Mesenteric fat pad (tissue), 1 donor: ENCODE measurements around the gene COP1. TPM values are rescaled to one million over a fixed set of nuclear protein-coding genes. Genes with fewer than 3 reads are reported as not detected.
"Not testable (repeated sequence)": the region's sequence is repeated elsewhere in the genome, so short reads cannot be mapped to it uniquely, and the experiment has no call there.

ENCODE experiments used
- DNase-seq: peaks from one replicate; pipeline ENCODE4 v3.0.0-alpha.2; 2020; ENCODE audit warnings: low spot score
- long read RNA-seq: library from polyadenylated mRNA; unstranded; transcript quantifications from one replicate; pipeline ENCODE4 v2.0.0, GENCODE V29; 2020
- total RNA-seq: library from RNA; stranded (reverse); fragmentation: NEBNext Ultra II Directional; extraction: Animal tissue kit (Norgen Biotek cat#: 25700); gene quantifications from one replicate; pipeline ENCODE4 v1.2.1, GENCODE V29; 2021
- donor health status: DM: yes; HTN: yes; CAD: no.

COP1 gene
- total RNA-seq = 41.4 TPM
- long read RNA-seq, transcript COP1-204 (20 exons, 3,033 nt) = major isoform, 5 of 25 reads
- long read RNA-seq, partial matches to known transcripts = 5 of 25 reads
- long read RNA-seq, other reads (novel, unspliced or antisense) = 15 of 25 reads

DNA sequence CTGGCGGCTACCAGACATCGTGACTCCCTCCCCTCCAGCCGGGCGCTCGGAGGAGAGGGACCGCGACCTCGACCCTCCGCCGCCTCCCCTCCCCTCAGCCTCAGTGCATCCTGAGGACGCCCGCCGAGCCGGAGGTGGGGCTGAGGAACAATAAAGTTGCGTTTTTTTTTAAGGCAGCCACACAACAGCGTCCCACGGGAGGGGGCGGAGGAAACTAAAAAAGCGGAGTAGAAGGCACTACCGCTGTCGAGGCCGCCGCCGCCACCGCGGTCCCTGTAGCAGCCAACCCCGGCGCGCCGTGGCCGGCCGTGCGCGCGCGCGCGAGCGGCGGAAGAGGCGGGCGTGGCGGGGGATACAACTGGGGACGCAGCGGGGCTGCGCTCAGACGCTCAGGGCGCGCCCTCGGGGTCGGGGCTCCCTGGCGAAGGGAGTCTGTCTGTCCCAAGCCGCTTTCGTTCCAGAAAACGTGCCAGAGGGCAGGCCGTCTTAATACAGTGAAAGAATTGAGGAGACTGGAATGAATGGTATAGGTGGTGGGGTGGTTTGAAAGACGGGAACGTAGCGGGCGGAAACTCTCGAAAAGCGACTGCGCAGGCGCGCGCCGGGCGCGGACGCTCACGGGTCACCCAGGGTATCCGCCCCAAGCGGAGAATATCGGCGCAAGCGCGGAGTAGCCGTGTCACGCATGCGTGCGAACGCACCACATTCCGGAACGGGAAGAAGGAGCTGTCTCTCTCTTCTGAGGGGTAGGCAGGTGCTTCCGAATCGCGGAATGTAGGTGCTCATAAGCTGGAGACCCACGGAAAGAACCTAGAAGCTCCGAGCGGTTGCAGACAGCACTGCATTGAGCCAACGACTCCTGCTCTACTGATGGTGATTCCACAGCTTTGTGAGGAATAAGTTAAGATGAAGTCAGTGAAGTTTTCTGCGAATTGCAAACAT is at the start of gene COP1:
COP1 (minus strand) TSS at position 326 of the 942 bp plus-strand sequence; CDS start at position 18, 308 bp downstream.
- DNase-seq = peak; percentile 99

DNA sequence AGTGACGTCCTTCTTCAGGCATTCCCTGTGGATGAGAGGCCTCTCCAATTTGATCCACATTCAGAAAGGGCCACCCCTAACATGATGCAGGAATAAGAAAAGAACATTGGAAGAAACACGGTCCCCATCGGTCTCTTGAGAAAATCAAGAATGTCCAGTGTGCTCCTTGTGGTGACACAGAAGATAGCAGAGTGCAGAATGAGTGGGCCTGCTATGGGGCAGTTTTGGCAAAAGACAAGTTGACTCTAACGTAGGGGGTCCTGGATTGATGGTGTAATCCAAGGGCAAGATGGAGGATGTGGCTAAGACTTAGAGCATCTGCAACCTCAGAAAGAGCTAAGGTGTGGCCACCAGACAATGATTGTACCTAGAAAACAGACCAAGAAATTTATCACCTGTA is 45.1 kb upstream of the COP1 start:
- no peak for DNase-seq

DNA sequence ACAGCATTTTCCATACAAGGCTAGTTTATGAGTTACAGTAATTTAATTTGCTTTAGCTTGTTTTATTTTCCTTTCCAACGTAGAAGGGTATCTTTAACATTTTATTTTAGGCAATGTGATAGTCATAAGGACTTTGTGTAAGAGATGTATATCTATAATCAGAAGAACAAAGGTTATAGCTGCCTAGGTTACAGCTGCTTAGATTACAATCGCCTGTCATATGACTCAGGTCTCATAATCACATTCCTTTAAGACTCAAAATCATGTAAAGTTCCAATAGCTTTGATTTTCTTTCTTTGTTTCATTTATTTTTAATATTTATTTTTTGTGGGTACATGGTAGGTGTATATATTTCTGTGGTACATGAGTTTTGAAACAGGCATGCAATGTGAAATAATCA is 37.8 kb upstream of the COP1 start:
- DNase-seq = no peak

DNA sequence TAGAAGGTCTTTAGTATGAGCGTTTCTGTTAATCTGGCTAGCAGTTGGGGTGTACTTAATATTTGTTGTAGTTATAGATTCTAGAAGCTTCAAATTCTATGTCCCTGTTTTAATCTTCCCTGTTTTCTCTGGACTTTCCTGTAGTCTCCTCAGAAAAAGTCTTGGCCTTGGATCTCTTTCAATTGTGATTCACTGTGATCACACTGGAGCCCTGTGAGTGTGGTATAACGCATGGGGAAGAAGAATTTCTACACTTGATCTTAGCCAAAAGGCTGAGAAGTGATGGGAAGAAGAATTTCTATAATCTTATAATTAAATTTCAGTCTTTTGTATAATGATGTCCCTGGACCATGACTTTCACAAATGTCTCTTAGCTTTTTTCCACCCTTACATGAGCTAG is 36.7 kb upstream of the COP1 start:
- DNase-seq = no peak

DNA sequence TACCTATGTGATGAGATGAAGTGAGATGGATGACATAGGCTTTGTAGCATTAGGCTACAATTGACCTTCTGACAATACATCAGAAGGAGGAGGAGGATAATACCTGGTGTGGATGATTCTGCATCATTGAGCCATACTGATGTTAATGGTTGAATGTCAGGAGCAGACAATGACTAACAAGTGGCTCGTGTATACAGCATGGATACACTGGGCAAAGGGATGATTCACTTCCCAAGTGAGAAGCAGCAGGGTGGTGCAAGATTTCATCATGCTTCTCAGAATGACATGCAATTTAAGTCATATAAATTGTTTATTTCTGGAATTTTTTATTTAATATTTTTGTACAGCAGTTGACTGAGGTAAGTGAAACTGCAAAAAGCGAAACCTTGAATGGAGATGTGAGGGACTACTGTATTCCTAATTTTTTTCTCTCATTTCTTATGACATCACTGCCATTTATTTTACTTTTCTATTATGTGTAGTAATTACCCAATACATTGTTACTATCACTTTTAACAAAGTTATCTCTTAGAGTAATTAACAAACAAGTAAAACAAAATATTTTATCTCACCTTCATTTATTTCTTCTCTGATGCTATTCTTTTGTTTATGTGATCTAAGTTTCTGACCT is 34.4 kb upstream of the COP1 start:
- no peak for DNase-seq

DNA sequence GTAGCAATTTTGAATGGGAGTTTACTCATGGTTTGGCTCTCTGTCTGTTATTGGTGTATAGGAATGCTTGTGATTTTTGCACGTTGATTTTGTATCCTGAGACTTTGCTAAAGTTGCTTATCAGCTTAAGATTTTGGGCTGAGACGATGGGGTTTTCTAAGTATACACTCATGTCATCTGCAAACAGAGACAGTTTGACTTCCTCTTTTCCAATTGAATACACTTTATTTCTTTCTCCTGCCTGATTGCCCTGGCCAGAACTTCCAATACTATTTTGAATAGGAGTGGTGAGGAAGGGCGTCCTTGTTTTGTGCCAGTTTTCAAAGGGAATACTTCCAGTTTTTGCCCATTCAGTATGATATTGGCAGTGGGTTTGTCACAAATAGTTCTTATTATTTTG is 26.6 kb upstream of the COP1 start:
- not testable (repeated sequence) for DNase-seq

DNA sequence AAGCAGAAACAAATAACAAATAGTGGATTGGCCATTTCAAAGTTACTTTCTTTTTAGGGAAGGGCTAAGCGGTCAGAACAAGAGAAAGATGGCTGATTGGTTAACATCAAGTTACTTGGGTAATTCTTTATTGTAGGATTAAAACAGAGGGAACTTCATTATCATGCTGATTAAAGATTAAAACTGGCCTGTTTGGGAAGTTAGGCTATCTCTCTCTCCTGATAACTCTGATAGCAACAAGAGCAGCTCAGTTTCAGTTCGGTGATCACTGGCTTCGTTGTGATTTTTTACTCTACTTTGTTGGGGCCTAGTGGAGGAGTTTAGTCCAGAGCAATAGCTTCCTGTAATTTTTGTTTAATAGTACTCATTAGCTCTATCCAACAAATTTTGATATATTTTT is 20.5 kb upstream of the COP1 start:
- no peak for DNase-seq

DNA sequence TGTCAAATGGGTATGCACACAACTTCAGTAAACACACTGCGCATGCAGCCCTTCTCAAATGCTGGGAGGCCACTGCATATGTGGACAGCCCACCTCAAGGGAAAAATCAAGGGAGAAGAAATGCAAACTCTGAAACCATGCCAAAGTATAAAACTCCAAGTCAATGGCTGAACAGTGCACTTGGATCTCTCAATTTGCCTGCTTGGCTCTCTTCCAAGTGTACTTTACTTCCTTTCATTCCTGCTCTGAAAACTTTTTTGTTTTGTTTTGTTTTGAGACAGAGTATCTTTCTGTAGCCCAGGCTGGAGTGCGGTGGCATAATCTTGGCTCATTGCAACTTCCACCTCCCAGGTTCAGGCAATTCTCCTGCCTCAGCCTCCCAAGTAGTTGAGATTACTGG is 18.8 kb upstream of the COP1 start:
- DNase-seq = no peak

DNA sequence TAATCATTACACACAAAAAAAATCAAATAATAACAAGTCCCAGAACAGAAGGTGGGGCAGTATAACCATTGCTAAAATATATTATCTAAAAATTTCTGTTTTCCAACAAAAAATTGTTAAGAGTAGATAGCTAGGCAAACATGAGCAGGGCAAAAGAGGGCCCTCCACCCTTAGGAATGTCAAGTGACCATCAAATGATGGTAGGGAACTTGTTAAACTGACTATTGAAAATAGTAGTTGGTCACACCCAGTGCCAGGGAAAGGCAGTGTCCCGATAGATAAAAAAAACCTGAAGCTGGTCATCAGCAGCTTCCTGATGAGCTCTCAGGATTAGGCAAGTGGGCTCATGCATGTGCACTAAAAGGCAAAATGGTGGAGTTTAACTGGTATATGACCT is 18.4 kb upstream of the COP1 start:
- DNase-seq = no peak

DNA sequence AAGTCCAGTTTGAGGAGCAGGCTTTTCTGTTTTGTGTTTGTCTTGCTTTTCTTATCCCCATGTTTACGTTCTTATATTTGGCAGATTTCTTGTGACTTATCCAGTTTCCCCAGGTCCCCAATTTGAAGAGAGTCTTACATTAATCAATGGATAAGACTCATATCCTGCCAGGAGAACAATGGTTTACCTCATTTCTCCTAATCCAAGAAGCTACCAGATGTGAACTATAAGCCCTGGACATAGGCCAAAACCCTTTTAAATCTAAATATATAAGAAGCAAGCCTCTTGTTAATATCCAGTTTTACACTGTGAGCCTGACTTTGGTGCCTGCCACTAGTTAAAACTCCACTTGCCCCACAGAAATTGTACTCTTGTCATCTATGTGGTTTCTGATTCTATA is 15.1 kb upstream of the COP1 start:
- no peak for DNase-seq

DNA sequence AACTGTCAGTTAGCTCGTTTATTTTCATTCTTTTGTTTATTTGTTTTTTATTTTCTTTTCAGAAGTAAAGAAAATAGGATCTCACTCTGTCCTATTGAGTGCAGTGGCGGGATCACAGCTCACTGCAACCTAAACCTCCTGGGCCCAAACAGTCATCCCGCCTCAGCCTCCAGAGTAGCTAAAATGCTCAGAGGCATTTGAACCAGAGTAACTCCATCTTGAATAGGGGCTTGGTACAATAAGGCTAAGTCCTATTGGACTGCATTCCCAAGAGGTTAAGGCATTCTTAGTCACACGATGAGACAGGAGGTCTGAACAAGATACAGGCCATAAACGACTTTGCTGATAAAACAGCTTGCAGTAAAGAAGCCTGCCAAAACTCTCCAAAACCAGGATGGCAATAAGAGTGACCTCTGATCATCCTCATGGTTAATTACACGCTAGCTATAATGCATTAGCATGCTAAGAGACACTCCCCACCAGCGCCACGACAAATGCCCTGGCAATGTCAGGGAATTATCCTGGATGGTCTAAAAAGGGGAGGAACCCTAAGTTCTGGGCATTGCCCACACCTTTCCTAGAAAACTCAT is 13.1 kb upstream of the COP1 start:
- DNase-seq = no peak

DNA sequence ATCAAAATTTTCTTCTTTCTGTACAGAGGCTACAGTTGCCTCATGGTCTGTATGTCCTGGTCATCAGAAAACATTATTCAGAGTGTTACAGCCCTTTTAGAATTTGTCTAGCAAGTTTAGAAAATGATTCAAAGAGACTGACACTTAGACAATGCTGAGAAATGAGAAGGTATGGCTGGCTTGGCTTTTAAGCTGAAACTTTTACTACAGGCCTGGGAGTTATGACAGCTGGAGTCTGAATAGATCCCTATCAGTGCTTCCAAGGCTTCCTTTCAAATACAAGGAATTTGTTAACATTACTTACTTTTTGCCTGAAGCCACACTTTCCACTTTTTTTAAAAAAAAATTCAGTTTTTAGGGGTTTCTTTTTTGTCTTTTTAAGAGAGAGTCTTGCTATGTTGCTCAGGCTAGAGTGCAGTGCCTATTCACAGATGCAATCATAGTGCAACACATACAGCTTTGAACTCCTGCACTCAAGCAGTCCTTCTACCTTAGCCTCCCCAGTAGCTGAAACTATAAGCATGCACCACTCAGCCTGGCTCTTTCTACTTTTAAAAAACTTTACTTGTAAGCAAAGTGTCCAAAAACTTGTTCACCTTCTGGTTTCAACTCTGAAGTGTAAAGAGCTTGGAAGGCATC is 10.5 kb upstream of the COP1 start:
- no peak for DNase-seq

DNA sequence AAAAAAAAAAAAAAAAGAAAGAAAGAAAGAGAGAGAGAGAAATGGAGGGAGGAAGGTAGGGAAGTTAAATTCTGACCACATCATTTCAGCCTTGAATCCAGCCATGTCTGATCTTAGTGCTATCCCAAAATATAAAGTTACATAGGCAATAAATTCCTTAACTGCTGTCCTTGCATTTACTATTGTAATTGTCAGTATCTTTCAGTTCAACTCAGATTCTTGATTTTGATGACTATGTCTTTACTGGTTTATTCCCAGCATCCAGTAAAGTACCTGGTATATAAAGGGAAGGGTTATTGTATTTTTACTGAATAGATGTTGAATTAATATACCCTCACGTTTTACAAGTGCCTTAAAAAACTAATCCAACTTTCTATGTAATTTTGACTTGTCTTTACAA is 8.9 kb upstream of the COP1 start:
- no peak for DNase-seq

DNA sequence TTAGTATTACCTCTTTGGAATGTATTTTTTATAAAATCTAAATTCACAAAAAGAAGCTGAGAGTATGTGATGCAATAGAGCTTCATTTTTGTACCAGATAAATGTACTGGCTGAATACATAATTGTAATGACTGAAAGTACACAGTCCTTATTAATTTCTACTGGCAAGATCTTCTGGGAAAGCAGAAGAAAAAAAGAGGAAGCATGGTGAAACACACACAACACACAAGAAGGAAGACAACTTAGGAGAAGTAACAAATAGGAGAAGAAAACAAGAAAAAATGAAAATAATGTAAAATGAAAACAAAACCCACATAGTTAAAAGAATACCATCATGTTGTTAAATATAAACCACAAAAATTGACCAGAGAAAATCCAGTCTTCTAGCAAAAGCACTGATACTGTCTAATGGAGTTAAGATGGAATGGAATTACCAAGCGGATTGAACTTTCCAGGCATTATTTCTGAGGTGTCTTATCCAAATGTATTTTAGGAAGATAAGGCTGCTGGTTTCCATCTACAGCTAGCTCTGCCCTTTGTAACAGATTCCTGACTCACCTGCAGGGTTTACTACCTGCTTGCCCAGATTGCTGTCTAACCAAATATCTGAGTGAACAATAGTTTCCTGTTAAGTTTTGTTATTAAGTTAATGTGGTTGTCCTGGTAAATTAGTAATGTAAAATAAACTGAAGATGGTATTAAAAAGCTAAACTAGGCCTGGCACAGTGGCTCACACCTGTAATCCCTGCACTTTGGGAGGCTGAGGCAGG is 4.5 kb upstream of the COP1 start:
- DNase-seq = no peak

DNA sequence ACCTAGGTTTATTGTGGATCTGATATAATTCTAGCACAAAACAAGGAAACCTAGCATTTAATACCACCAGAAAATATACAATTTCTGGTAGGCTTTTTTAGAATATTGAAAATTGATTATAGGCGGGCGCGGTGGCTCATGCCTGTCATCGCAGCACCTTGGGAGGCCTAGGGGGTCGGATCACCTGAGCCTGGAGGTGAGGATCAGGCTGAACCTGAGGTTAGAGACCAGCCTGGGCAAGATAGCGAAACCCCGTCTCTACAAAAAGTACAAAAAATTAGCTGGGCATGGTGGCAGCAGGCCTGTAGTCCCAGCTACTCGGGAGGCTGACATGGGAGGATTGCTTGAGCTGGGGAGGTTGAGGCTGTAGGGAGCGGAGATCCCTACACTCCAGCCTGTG is 948 bp upstream of the COP1 start:
- DNase-seq = no peak

DNA sequence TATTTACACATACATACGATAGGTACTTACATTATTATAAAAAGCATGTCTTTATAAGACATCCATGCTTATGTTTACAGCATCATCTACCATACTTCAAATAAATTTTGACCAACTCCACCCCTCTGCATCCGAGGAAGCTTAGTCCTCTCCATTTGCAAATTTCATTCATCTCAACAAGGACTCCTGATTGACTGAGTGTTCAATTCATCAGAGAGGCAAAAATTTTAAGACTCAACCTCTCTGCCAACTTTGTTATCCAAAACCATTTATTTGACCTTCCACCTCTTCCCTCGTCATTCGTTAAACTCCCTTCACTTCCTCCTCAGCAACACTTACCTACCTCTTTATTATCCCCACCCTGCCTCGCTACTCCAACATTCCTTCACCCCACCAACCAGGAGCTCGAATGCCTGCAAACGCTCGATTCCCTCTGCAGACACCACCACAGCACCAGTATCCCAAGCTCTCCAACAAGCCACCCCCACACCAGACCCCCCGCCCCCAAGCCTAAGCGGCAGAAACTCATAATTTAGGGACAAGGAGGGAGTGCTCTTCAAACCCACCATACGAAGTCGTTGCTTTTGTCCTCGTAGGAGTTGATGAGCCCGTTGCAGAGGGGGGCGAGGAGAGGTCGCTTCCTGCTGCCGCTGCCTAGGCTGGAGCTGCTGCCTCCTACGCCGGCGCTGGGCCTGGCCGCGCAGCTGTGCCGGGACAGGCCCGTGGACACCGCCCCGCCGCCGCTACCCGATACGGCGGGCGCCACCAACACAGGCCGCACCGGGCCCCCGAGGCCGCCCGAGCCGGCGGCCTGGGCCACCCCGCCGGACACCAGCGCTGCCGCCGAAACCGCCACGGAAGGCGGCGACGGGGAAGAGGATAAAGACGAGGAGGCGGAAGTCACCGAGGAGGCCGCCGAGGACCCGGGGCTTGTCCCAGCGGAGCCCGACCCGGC is 803 bp downstream of the COP1 start:
- DNase-seq = no peak

DNA sequence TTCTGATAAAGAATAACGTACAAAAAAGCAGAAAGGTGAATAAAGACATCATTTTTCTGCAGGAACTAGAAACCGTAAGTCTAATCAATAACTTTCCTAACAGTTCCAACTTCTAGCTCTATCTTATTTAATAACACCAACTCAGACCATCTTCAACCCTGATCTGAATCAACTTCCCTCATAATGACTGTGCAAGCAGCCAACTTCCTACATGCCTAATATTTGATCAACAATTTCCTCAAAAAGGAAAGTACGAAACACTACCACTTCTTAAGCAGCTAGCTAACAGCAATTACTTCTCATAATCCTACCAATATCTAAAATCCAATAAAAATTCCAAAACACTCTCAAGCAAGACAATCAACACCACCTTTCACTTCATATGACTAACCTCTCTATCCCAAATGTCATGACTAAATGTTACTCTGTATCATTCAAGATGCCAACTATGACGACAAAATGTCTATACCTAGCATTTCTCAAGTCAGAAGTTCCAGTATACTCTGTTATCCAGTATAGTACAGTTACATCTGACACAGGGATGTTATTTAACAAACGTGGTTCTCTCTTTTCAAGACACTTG is 1.7 kb downstream of the COP1 start:
- DNase-seq = no peak

DNA sequence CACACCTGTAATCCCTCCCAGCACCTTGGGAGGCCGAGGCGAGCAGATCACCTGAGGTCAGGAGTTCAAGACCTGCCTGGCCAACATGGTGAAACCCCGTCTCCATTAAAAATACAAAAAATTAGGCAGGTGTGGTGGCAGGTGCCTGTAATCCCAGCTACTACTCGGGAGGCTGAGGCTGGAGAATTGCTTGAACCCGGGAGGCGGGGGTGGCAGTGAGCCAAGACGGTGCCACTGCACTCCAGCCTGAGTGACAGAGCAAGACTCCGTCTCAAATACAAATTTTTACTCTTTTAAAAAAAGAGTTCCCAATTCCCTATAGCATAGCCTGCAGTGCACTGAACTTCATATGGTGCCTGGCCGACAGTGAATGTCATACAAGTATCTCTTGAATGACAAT is 2.4 kb downstream of the COP1 start:
- DNase-seq = not testable (repeated sequence)

DNA sequence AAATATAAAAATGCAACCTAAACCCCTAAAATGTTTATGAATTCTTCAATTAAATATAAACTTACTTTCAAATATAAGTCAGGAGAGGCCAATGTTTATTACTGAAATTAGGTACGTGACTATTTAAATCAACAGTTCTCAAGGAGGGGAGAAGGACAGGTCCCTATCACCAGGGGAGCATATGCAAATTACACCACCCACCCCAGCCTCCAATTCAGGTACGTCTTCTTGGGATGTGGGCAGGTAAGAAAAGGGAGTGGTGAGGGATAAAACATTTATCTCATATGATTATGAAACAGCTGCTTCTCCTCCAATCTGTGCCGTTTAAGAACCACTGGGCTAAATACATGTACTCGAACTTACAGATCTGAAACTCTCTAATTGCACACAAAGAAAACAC is 3.4 kb downstream of the COP1 start:
- DNase-seq = no peak
